CD4-positive, alpha-beta T cell treated with Interleukin-4 for 4 hours (primary cell): ENCODE data around the gene MOB3A.
"Not testable (repeated sequence)": the region's sequence is repeated elsewhere in the genome, so short reads cannot be mapped to it uniquely, and the experiment has no call there.

Source experiments
- DNase-seq: peaks from one replicate; pipeline ENCODE4 v3.0.0-alpha.2; 2020

MOB3A gene

DNA sequence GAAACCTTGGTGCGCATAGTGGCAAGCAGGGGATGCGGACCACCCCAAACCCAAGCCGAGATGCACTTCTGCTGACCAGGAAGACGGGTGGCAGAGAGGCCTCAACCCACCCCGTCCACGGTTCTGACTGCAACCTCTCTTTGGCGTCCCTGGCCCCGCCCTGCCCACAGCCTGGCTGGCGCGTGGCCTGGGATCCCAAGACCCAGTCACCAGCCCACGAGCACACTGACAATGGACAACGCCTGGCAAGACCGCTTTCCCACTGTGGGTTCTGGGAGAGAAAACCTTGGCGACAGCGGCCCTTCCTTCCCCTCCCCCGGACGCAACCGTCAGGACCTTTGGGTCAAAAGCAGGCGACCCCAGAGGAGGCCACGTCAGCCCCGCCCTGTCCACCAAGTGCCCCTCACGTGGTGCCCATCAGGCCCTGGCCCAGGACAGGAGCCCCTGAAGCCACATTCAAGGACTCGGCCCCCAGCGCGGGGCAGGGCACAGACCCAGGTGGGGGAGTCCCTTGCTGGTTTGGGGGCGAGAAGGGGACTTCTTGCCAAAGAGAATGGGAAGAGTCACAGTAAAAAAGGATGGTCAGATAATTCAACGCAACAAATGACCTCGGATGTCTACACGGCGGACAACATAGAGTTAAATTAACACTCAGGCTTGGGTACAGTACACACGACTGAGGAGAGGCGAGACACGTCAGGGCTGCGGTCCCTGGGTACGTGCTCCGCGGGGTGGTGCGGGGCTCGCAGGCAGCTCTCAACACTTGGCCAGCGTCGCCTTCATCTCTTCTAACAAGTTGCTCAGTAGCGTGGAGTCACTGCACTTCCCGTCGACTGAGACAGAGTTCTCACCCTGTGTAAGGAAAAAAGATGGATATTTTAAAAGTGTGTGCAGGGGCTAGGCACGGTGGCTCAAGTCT is 5.5 kb upstream of the MOB3A start:
- no peak for DNase-seq

DNA sequence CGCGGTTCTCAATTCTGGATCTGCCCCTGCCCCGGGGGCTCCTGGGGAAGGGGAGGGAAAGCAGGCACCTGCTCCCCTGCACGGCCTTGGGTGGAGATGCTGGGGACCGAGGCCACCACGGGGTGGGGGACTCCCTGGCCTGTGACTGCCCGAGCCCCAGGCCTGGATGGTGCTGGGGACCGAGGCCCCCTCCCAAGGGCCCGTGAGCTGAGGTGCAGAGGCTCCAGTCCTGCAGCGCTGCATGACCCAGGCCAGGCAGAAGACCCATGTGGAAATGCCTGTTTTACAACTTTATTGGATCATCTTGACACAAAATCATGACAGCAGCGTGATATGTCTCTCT is 4.6 kb upstream of the MOB3A start:
- no peak for DNase-seq

DNA sequence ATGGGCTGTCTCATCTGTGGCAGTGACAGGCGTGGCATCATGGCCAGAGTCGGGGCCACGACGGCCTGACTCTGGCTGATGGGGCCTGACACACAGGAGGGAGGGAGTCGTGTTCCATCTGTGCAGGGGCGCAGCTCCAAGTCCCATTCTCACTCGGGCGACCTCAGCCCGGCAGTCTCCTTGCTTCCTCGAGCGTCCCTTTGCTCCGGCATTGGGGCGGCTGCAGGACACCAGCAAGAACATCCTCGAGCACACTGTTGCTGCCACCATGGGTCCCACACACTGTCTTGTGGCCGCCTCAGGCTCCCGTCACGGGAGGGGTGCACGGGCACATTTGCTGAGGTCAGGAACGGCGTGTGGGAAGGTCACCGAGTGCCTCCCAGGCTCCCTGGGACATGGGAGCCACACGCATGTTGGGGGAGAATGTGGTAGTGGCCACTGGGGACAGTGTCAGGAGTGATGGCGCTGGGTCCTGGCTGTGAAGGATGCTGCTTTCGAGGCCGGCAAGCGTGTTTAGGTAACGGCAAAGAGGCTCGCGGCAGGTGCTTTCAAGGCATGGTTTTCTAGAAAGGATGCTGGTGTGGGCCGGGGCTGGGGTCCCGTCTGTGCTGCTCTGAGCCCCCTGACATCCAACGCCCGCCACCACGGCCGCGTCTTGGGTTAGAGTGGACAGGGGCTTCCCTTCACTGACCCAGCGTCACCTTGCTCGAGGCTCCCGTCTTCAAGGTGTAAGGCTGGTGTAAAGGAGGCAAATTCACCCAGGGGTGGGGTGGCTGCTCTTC is 4.0 kb upstream of the MOB3A start:
- no peak for DNase-seq

DNA sequence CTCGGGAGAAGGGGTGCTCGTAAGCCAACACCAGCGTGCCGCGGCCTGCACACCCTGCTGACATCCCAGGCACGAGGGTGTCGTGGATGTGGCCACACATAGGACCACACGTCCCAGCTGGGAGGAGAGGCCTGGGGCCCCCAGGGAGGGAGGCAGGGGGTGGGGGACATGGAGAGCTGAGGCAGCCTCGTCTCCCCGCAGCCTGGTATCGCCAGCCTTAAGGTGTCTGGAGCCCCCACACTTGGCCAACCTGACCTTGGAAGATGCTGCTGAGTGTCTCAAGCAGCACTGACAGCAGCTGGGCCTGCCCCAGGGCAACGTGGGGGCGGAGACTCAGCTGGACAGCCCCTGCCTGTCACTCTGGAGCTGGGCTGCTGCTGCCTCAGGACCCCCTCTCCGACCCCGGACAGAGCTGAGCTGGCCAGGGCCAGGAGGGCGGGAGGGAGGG is 3.0 kb upstream of the MOB3A start:
- DNase-seq, result no peak

DNA sequence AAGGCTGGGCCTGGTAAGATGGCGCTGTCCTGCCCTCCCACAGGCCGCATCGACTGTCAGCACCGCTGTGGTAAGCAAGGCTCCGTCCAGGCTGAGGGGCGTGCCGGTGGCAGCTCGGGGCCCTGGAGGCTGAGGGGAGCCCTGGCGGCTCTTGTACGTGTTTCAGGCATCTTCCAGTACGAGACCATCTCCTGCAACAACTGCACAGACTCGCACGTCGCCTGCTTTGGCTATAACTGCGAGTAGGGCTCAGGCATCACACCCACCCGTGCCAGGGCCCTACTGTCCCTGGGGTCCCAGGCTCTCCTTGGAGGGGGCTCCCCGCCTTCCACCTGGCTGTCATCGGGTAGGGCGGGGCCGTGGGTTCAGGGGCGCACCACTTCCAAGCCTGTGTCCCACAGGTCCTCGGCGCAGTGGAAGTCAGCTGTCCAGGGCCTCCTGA is 1.8 kb upstream of the MOB3A start:
- no peak for DNase-seq

DNA sequence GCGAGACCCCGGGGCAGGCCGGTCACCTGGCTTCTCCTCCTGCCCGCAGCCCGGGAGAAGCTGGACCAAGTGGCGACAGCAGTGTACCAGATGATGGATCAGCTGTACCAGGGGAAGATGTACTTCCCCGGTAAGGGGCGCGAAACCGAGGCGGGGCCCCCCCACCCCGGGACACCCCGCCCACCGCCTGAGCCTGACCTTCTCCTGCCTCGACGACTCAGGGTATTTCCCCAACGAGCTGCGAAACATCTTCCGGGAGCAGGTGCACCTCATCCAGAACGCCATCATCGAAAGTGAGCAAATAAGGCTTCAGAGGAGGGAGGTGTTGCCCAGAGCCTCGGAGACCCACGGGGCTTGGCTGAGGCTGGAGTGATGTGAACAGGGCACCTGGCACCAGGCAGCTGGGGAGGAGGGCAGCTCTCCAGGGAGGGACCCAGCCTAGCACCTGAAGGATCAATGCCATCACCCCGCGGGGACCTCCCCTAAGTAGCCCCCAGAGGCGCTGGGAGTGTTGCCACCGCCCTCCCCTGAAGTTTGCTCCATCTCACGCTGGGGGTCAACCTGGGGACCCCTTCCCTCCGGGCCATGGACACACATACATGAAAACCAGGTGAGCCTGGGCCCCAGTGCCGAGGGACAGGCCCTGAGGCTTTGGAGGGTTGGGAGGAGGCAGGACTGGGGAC is 1.2 kb upstream of the MOB3A start:
- DNase-seq, result peak; percentile 57

DNA sequence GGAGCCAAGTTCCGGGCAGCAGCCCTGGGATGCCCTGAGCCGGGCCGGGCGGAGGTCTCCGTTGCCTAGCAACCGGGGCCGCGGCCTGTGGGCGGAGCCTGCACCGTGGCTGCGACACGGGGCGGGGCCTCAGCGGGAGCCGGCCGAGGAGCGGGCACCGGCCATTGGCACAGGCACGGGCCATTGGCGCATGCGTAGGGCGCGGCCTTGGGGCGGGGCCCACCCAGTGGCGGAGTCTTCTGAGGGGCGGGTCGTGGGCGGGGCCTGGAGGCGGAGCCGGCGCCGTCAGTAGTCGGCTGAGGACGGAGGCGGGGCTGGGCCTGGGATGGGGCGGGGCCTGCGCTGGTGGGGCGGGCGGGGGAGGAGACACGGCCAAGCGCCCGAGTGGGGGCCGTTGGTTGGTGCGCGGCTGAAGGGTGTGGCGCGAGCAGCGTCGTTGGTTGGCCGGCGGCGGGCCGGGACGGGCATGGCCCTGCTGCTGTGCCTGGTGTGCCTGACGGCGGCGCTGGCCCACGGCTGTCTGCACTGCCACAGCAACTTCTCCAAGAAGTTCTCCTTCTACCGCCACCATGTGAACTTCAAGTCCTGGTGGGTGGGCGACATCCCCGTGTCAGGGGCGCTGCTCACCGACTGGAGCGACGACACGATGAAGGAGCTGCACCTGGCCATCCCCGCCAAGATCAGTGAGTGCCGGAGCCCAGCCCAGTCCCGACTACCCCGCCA is 515 bp upstream of the MOB3A start, which contains the start of gene IZUMO4:
IZUMO4 (plus strand) TSS at position 436 of the 723 bp plus-strand sequence; CDS start at position 467, 31 bp downstream.
- peak; percentile 95 for DNase-seq

DNA sequence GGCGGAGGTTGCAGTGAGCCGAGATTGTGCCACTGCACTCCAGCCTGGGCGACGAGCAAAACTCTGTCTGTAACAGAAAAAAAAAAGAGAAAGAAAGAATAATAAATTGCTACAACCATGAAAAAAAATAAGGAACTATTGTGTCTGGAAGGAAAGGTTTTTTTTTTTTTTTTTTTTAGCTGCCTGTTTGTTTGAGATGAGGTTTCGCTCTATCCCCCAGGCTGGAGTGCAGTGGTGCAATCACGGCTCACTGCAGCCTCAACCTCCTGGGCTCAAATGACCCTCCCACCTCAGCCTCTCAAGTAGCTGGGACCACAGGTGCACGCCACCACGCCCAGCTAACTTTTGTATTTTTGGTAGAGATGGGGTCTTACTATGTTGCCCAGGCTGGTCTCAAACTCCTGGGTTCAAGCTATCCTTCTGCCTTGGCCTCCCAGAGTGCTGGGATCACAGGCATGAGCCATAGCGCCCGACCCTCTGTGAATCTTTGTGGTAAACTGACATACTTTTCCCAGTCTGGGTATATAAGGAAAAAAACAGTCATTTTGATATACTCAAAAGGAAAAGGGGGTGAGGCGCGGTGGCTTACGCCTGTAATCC is 4.1 kb downstream of the MOB3A start:
- not testable (repeated sequence) for DNase-seq

DNA sequence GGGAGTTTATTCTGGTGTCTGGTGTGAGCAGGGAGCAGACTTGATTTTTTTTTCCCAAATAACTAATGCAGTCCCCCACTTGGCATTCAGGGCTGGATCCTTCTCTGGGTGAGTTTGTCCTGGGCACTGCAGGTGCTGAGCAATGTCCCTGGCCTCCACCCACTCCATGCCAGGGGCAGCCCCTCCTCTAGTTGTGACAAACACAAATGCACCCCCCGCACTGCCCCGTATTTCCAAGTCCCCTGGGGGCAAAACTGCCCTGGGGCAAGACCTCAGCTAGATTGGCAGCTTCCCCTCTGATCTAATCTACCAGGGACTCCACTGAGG is 6.4 kb downstream of the MOB3A start:
- DNase-seq, result no peak

DNA sequence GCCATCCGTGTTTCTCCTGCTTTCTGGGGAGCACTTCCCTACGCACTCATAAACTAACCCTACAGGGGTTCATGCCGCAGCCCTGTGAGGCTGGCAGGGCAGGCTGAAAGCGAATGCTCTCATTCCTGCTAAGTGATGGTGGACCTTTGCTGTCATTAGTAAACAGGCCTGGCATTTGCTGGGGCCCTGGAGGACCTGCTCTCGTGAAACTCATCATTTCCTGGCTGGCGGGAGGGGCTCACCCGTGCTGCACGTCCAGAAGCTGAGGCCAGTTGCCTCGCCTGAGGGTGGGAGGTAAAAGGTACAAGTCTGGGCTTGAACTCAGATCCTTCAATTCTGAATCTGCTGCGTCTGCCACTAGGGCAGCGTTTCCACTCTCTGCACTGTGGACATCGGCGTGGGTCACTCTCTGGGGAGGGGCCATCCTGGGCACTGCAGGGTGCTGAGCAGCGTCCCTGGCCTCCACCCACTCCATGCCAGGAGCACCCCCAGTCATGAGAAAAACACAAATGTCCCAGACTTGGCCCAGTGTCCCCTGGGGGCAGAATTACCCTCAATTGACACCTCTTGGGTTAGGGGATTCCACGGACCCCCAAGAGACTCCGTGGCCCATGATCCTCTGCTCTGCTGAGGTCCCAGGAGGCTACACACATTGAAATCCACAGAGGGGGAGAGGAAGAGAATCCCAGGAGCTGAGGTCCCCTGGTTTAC is 7.0 kb downstream of the MOB3A start:
- DNase-seq, result no peak

DNA sequence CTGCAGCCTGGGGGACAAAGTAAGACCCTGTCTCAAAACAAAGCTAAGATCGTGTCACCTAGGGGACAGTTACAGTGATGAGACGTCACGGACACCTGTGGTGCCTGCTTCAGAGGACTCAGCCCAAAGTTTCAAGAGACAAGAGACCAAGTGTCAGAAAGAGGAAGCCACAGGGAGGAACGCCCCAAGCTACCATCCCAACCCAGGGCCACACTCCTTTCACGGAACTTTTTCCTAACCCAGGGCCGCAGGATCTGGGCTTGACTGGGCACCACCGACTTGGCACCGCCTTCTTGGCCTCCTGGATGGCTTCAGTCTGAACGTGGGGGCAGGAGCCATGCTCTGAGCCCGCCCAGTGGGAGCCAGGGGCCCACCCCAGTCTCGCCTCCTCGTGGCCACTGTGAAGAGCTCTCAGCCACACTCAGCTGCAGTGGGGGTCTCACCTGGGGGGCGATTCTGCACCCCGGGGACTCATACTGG is 8.5 kb downstream of the MOB3A start:
- DNase-seq, result peak; percentile 40

DNA sequence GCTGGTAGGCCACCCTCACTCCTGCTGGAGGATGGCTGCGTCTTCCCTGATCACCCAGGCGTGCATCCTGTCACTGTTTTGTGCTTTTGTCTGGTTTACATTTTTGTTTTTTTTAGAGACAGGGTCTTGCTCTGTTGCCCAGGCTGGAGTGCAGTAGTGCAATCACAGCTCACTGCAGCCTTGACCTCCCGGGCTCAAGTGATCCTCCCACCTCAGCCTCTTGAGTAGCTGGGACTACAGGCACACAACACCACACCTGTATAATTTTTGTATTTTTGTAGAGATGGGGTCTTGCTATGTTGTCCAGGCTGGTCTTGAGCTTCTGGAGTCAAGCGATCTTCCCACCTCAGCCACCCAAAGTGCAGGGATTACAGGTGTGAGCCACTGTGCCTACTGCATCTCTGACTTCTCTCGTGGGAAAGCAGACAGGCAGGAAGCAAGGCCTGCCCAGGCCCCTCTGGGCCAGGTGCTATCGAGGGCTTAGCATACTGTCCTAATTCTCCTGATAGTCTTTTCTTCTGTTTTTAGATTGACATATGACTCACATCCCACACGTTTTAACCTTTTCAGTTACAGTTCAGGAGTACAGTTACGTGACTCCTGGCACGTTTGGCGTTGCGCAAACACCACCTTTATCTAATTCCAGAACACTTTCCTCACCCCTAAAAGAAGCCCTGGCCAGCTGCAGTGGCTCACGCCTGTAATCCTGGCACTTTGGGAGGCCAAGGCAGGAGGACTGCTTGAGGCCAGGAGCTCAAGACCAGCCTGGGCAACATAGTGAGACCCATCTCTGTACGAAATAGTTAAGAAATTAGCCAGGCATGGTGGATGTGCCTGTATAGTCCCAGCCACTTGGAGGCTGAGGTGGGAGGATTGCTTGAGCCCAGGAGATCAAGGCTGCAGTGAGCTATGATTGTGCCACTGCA is 9.2 kb downstream of the MOB3A start:
- DNase-seq, result peak; percentile 22

DNA sequence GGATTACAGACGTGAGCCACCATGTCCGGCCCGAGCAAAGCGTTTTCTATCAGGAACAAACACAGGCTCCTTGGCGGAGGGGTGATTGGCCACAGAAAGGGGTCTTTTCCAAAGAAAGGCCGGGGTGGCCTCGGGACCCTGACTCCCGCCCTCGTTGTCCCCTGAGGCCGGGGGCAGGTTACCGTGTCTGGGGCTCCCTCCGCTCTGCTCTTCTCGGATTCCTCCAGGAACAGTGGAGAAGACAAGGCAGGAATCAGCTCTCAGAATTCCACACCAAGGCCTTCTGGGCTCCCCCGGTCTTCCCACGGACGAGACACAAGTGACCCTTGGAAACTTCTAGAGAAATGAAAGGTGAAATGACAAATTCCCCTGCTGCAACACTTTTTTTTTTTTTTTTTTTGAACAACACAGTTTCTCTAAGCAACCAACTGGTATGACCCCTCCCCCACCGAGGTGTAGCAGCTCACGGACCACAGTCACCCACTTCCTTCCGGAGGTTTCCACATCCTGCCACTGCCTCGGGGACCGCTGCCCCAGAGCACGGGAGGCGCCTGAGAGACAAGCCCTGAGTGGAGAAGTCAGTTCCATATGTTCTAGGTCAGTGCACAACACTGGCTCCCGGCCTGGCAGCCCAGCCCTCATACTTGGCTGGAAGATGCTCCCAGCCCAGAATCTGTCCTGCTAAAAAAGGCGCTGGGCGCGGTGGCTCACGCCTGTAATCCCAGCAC is 11.0 kb downstream of the MOB3A start:
- peak; percentile 97 for DNase-seq

DNA sequence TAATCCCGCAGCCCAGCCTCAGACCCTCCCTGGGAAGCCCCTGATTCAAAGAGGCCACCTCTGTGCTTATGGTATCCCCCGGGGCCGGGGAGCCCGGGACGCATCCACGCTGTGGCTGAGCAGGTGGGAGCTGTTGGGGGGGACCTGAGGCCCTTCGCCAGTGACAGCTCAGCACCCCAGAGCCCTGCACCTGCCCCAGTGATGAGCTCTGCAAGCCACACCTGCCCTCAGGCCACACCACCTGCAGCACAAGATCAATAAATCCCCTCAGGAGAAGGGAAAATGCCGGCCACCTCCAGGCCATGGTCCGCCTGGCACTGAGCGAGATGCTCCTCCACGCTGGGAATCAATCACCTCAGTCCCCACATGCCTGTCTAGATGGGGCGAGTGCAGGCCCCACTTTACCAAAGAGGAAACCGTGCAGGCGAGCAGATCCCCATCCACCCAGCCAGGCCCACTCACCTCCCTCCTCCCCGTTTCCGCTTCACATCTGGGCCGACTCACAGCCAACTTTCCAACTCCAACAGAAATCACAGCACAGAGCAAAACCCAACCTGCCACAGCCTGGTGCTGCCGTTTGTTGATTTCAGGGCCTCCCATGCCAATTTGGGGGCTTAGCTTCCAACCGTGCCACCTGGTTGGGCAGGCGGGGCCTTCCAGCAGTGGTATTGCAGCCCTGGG is 12.8 kb downstream of the MOB3A start:
- peak; percentile 77 for DNase-seq

DNA sequence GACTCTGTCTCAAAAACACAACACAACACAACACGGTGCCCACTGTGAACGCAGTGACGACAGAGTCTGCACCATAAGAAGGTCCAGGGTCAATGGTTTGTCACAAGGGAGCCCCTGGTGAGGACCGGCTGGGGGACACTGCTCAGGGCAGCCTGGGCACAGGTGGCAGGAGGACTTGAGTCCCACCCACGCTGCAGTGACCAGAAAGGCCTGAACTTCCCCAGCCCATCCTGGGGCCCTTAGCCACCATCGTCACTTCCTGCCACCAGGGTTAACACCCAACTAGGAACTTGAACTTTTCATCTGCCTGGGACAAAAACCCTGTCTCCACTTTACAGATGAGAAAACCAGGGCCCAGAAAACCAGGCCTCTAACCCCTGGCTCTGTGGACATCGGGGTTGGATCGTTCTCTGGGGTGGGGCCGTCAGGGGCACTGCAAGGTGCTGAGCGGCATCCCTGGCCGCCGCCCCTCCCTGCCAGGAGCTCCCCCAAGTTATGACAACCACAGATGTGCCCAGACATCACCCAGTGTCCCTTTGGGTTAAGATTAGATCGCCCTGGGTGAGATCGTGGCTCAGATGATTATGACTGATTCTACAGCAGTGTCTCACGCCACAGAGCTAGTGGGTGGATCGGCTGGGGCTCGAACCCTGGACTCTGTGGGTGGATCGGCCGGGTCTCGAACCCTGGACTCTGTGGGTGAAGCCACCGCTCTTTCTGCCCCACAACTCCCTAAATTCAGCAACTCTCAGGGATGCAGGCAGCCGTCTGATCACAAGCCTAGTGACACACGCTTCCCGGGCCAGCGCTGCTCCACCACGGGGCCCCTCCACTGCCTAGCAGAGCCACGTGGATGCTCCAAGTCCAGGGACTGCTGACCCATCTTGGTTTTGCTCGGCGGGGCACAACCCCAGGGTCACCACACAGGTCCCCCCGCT is 14.0 kb downstream of the MOB3A start:
- peak; percentile 62 for DNase-seq

DNA sequence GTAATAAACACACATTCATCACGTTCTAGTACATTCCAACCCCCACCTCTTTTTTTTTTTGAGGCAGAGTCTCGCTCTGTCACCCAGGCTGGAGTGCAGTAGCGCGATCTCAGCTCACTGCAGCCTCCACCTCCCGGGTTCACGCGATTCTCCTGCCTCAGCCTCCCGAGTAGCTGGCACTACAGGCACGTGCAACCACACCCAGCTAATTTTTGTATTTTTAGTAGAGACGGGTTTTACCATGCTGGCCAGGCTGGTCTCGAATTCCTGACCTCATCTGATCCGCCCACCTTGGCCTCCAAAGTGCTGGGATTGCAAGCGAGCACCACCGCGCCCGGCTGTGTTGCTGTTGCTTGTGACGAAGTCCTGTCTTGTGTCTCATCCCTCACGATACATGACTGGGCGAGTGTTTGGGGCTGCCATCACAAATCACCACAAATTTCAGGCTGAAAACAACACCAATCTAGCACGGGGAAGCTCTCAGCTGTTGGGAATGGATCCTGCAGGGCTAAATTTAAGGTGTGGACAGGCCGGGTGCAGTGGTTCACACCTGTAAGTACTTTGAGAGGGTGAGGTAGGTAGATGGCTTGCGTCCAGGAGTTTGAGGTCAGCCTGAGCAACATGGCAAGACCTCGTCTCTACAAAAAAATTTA is 15.7 kb downstream of the MOB3A start:
- no peak for DNase-seq

DNA sequence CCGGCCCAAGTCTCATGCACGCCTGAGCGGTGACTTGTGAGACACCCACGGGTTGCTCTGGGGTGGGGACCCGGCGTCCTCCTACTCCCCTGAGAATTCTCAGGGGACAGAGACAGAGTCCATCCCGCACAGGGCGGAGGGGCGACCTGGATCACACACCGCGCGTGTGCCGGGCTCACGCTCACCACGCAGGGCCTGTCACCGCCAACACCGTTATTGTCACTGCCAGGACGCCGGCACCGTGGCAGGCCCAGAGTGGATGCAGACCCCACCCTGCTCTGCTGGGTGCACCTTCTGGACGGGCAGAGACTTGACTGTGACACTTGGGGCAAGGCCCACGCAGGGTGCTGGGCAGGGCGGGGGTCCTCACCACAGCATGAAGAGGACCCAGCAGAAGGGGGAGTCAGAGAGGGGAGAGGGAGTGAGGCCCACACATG is 16.2 kb downstream of the MOB3A start:
- DNase-seq, result no peak
